HG02973 (cell line): ENCODE measurements around the gene SLIT2.

ENCODE experiments used
- ATAC-seq: cut with Tn5 transposase; IDR thresholded peaks from one replicate; pipeline ENCODE4 v1.9.1; 2021; ENCODE audit warnings: moderate library complexity; ENCODE audit not compliant: unreplicated experiment

SLIT2 gene

DNA sequence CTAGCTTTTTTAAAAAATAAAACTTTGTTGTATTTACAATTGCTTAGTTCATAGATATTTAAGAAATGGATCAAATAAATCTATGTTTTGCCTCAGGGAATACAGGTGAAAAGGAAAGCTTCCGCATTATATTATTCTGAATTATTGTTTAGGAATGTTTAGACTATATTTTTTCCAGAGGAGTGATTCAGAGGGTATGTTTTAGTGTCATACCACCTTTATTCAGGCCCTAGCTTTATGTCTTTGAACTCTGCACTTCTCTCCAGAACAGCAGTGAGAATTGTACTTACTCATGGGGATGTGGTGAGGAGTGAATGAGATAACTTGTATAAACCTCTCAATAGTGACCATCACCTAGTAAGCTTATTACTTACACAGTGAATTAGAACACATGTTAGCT lies 14.0 kb downstream of the SLIT2 start:
- ATAC-seq: no peak

DNA sequence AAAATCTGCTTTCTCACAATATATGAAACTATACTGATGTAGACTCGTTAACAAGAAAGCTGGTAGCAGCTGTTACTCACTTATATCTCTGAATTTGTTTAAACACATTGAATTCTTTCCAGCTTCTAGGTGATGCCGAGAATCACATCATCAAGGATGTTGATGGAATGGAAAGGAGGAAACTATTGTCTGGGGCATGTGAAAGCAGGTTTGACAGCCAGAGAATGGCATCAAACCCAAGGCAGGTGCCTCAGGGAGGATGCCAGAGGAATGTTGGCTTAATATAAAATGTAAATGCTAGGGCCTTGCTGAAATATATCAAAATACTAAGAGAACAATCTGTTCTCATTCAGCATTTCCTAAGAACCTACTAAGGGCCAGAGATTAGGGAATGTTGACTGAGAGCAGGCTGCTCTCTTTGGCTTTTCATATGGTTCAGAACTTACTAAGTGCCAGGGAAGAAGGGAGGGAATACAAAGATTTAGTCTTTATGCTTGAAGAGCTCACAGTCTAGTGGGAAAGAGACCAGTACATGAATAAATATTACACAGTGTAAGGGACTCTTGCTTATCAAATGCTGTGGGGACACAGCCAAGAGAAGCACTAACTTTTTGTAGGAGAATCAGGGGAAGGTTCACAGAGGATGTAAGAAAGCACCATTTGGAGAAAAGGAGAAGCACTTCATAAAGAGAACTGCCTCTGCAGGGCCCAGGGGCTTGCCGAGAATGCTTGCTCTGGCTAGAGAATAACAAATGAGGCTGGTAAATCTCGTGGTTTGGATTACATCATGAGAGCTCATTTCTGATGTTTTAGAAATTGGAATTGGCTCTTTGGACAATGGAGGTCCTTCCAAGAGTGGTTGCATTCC lies 14.7 kb downstream of the SLIT2 start:
- no peak for ATAC-seq

DNA sequence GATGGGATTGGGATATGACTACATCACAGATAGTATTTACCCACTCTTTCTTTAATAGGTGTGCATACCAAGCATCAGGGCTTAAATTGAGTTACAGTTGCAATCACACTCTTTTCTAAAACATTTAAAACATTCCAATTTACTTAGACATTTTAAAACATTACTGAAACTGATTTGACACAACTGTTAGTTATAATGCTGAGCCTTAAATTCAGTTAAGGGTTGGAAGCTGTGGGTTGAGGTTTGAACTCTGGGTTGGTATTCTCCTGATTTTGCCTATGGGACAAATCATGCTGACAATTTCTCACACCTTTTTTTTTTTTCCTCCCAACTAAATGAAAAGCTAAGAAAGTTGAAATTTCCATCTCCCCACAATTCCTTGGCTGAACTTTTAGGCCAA lies 16.3 kb downstream of the SLIT2 start:
- no peak for ATAC-seq

DNA sequence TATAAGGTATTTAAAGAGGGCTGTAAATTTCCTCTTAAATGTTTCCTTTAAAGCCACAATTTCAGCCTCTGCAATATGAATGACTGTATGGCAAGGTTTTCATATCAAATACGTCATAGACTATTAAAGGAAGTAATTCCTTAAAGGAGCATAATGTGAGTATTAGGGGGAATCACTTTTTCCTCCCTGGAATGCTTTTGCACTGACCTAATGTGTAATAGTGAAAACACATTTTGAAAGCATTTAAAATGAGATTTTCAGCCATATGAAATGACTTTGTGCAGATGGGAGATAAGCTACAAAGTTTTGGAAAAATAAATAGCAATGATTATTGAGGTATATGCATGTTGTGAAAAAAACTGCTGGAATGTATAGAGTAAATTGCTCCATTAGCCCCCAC lies 17.6 kb downstream of the SLIT2 start:
- ATAC-seq: no peak

DNA sequence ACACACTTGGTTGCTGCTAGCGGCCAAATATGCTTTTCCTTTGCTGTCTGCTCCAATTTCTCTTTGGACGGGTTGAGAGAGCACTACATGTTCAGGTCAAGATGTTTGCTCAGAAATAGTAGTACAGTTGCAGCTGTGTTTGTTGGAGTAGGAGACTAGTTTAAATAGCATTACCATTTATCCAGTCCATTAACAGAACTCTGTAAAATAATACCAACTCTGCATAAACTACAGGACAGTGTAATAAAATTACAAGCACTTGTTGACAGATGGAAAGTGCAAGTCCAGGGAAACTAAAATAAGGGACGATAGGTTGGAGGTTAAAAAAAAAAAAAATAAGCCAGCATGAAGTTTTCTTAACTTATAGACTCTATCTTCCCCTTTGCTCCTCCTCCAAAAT lies 20.2 kb downstream of the SLIT2 start:
- ATAC-seq: no peak

DNA sequence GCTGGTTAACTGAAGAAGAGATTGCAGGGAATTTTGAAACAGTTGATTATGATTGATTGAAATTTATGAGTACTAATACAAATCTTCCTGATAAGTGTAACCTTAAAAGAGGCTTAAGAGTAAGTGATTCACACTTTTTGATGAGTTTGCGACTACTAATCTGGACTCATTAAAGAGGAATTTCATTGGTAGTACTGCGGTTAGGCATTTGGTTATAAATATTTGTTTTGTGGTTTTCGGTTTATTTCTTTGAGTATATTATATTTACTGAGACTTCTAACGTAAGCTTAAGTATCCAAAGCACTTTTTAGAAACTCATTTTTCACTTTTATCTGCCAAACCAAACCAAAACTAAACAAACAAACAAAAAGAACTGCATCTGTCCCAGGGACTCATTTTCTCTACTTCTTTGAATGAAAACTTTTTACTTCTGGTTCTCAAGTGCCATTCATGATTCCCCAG lies 20.7 kb downstream of the SLIT2 start:
- no peak for ATAC-seq

DNA sequence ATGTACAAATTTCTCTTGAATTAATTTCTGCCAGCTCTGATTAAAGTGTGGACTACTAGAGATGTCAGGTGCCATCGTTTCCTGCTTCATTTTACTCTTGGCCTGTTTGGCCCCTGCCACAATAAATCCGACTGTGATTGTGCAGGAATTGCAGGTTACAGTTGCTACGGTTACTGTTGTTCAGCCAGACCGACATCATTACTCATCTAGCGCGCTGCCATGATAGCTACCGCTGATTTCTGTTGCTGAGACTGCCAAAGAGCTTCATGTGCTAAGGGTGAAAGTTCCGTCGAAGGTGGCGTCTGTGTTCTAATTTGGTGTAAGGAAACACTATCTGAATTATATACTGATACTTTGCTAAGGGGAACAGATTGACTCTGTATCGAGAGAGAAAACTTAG lies 22.1 kb downstream of the SLIT2 start:
- no peak for ATAC-seq

DNA sequence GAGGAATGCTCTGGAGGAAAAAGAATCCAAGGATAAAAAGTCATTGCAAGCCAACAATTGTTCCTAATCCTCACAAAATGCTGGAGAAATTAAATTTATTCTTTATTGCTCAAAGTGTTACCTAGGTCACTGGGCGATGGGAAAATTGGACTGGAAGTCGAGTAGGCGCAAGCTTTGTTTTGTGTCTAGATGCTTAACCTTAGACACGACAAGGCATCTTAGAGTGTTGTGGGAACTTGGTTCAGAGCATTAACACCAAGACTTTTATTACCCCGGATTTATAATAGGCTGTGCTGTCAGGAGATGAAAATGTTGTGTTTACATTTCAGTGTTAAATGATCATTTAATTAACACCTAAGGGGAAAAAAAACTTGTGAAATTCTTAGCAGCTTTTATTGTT lies 25.1 kb downstream of the SLIT2 start:
- ATAC-seq: no peak

DNA sequence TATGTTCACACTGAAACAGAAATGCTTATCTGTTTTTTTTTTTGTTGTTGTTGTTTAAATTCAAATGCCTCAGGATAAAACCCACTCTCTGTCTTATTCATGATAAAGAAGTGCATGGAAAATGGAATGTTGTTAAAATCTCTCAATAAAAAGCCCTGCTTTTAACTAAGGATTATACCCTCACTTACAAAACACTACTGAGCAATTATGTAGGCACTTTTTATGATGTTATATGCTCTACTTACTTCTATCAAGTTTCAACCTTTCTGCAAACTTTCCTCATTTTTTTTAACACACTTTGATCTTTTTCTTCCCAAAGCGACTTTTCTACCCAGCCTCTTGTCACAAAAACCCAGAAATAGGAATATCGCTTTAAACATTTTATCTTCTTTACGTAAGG lies 26.5 kb downstream of the SLIT2 start:
- ATAC-seq: no peak

DNA sequence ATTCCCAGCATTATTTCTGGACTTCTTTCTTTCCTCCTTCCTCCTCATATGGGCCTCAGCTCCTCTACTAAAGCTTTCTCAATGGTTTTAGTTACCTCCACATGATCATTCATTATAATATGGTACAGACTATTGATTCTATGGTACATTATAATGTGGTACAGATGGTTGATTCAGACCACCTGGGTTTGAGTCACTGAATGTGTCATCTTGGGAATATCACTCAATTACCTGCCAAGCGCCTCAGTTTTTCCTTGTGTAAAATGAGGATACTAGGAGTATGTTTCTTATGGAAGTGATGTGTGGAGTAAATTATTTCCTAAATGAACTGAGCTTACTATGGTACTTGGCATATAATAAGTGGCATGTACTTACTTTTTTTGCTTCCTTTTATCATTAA lies 27.7 kb downstream of the SLIT2 start:
- ATAC-seq: no peak

DNA sequence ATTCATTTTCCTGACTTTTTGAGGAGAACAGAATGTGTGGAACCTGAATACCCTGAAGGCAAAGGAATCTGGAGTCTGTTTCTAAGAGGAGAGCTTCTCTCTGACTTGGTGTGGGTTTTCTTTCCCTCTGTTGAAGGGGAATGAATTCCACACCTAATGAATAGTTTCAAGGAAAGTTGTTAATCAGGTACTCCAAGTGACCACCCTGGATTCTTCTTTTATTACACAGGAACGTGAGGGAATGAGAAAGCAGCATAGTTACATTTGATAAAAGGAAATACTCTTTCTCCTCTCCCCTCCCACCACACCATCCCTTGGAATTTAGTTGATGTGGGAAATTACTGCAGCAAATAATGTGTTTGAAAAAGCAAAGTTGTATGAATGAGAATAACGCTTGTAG lies 29.7 kb downstream of the SLIT2 start:
- no peak for ATAC-seq

DNA sequence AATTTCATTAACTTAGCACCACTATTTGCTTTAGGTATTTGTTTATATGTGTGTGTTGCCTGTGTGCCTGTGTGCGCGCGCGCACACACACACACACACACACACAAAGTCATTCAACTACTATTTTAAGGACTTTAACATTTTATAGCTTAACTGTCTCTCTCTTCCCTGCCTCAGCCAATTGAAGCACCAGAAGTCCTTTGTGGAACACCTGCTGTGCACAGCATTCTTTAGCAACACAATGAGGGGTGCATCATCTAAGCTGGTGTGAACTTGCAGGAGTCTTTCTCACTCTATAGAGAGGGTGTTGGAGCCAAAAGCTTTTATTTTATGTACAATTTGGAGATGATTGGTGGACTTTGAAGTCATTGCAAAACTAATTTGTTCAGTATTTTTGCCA lies 31.3 kb downstream of the SLIT2 start:
- no peak for ATAC-seq

DNA sequence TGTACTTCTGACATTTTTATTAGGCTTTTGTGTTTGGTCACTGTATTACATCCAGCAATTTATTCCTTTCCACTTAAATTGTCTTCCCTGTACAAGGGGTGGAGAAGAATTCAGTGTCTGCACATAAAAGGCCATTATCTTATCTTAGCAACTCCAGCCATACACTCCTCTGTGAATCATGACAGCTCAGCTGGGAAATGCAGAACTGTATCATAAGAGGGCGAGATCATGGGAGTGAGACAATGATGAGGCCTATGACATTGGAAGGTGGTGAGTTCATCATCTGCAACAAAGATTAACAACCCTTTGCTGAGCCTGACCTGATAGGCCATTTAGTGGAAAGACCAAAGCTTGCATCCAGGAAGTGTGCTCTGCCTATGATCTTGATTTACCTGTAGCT lies 33.3 kb downstream of the SLIT2 start:
- ATAC-seq: no peak

DNA sequence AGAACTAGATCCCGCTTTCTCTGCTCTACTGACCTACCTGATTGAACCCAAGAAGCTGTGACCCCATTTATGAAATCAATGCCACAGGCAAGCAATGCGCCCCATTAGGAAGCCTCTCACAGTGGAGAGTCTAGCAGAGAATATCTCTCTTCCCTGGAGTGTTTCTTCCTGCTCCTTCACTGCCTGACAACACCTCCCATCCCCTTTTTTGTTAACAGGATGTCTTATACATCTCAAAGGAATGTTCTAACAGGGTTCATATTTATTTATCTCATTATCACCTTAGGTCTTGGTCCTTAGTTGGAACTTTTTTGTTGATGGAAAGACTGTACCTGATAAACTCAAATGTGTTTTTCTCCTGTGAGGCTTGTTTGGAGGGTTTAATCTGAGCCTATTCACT lies 35.5 kb downstream of the SLIT2 start:
- no peak for ATAC-seq

DNA sequence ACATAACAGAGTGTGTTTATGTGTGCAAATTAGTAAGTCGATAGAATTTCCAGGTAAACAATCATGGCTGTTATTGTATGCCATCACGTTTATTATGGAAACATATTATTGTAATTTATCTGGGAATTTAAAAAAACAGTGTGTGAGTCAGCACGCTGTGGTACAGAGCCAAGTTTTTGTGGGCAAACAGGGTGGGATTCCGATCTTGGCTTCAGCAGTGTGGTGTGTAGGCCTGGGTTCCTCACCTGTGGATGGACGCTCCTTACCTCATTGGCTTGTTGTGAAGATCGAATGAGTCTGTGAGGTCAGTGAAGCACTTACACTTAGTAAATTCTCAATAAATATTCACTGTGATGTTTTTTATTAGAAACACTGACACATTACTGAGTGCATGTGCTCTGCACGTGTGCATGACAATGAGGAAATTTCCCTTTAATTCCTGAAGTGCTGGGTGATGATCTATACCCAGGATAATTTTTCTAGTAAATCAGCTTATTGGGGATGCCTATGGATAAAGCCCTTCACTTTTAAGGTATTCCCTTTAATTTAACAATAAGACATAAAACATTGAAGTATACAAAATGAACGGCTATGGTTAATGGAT lies 36.4 kb downstream of the SLIT2 start:
- ATAC-seq: no peak

DNA sequence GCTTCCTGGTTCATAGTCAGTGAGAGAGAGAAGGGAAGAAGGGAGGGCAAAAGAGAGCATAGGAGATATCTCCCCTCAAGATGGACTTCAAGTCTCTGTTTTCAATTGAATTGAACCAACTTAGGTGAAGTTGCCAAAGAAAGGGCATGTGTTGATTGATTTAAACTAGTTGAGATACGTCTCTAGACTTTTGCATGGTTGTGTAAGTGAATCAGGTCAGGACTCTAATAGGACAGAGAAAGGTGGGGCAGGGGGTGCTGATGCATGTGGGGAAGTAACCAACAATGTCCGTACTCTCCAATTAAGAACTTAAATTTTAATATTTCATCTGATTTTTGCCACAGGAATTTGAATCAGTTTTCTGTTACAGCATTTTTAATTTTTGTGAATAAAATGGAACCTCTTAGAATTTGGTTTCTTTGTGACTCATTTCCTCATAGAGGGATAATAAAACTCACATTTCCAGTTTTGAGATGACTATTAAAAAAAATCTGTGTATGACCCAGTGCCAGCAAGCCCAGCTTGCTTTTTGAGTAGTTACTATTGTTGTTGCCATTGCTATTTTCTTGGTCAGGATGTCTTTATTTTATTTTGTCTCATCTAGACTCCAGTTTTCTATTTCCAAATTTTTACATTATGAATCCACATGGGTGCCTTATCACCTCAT lies 37.3 kb downstream of the SLIT2 start:
- ATAC-seq: no peak

DNA sequence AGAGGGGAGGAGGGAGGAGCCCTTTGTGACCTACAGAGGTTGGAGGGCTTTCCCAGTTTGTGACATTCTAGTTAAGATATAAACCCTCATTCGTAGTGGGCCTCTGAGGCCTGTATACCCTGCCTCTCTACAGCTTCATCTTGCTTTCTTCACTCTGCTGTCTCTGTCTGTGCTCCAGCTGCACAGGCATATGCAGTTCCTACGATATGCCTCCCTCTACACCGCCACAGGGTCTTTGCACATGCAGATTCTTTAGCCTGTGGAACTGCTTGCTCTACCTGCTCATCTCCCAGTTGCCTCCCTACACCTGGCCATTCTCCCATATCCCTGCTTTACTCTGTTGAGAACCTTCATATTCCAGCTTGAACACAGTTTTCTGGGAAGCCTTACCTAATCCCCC lies 38.1 kb downstream of the SLIT2 start:
- ATAC-seq: no peak

DNA sequence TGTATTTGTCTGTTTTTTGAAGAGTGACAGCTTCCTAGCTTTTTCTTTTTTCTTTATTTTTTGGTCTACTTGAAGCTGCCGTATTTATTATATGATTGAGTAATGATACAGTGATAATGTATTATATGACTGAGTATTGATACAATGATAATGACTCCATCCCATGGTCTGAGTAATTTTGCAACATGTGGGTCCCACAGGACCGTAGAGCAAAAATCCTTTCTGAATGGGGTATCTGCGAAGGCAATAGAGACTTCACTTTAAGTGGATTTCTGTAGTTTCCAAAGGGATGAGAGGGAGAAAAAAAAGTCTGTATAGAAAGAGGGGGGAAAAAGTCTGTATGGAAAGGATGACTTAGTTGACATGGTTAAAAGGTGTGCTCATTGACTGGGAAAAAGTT lies 41.0 kb downstream of the SLIT2 start:
- no peak for ATAC-seq

DNA sequence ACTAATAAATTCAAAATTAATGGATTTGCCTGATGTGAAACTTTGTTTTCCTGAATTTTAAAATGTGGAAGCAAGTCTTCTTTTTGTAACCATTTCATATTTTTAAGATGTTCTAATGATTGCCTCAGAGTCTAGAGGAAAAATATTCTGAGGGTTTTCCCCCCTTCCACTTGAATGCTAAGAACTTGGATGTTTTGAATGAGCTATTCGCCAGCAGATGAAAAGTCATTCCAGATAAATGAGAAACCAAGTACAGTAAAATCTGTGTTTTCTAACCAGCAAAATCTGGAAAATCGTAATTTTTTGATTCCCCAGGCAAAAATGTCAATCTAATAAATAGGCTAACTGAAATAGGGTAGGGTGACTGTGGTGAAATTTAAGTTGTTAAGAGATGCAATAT lies 45.6 kb downstream of the SLIT2 start:
- ATAC-seq: no peak

DNA sequence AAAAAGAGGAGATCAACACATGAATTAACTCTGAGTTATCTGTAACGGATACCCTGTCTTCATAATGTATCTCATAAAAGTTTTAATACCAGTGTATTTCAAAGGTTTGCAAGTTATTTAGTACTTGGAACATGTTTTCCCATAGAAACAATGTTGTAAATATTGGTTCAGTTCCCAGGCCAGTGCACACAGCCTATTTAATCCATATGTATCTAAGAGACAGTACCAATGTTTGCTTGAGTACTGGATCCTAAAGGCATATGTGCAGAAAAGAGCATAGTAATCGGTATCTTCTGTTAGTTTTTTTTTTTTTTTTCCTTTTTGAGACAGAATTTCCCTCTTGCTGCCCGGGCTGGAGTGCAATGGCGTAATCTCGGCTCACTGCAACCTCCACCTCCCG lies 46.1 kb downstream of the SLIT2 start:
- no peak for ATAC-seq

DNA sequence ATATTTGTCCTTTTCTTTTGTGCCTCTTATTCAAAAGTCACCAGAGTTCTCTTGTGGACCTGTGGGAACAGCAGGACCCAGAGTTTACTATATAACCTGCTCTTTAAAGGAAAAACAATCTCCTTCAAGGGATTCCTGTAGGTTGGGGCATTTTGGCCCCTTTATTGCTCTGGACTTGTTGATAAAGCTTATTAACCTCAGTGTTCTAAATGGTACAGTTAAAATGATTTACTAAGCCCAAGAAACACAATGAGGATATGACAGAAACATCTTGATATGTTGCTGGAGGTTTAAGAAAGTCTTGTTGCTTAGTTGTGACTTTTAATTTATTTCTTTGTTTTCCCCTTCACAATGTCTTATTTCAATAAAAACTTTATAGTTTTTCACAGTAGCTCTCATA lies 46.8 kb downstream of the SLIT2 start:
- no peak for ATAC-seq

DNA sequence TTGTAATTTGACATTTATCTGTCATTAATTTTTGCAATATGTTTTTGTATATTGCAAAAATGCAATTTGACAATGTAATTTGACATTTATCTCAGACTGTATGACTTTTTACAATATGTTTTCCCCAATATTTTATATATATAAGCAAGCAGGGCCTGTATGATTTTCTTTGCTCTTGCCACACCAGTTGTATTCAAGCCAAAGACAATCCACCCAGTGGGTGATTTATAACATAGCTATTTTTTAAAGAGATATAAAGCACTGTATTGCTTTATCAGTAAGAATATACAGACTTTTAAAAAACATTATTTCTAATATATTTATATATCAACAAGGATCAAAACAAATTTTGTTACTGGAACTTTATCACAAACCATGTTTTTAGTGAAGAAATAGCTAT lies 47.3 kb downstream of the SLIT2 start:
- no peak for ATAC-seq
